GM13976 (cell line): ENCODE measurements around the gene SLC6A4.

Source experiments
- DNase-seq: peaks from one replicate; pipeline ENCODE4 v3.0.0; 2012; ENCODE audit warnings: low spot score
- CTCF ChIP-seq: IDR thresholded peaks from 2 replicates; pipeline ENCODE4 v1.5.1; 2012; ENCODE audit warnings: borderline replicate concordance, mild to moderate bottlenecking; ENCODE audit not compliant: insufficient read depth; ENCODE audit errors: extremely low read depth, missing control alignments, control extremely low read depth
- in situ Hi-C: fragments of 300-500 bp; cut with MboI; formaldehyde crosslinking; loops from one replicate; pipeline ENCODE4 v1.12.0; 2022; ENCODE audit warnings: low sequenced_read_pairs, mixed read lengths, inconsistent platforms; ENCODE audit not compliant: unreplicated experiment

Gene SLC6A4

GRCh38 chr17:30165960-30166359 lies 69.5 kb downstream of the SLC6A4 start:
- no peak for DNase-seq
- TF ChIP-seq CTCF: no peak
- in situ Hi-C loops: no loop called here

GRCh38 chr17:30165147-30165546 lies 70.3 kb downstream of the SLC6A4 start:
- in situ Hi-C loops: no loop called here
- DNase-seq: no peak
- no peak for TF ChIP-seq CTCF

- in situ Hi-C loops: no loop called here
- DNase-seq: no peak
- TF ChIP-seq CTCF: no peak
These were observed 71.0 kb downstream of the SLC6A4 start for GRCh38 chr17:30164531-30164930.

- DNase-seq: no peak
- in situ Hi-C loops: no loop called here
- no peak for TF ChIP-seq CTCF
These were observed 73.9 kb downstream of the SLC6A4 start for GRCh38 chr17:30161601-30162000.

GRCh38 chr17:30160419-30161172 lies 74.9 kb downstream of the SLC6A4 start:
- no peak for TF ChIP-seq CTCF
- in situ Hi-C loops: no loop called here
- no peak for DNase-seq

GRCh38 chr17:30158896-30159625 lies 76.4 kb downstream of the SLC6A4 start:
- no peak for TF ChIP-seq CTCF
- in situ Hi-C loops: no loop called here

More at GRCh38 chr17:30158896-30159625, 76.4 kb downstream of the SLC6A4 start:
- DNase-seq: no peak
